Measurements from ENCODE around the gene ATP6V0D1. TPM values are rescaled to one million over a fixed set of nuclear protein-coding genes. Genes with fewer than 3 reads are reported as not detected.

Gene ATP6V0D1
- total RNA-seq, 3 donors from 2014 or later (not counting 1 experiment from before 2014, with no cell fraction given) = 76.0 to 84.9 (median 83.3) TPM

DNA sequence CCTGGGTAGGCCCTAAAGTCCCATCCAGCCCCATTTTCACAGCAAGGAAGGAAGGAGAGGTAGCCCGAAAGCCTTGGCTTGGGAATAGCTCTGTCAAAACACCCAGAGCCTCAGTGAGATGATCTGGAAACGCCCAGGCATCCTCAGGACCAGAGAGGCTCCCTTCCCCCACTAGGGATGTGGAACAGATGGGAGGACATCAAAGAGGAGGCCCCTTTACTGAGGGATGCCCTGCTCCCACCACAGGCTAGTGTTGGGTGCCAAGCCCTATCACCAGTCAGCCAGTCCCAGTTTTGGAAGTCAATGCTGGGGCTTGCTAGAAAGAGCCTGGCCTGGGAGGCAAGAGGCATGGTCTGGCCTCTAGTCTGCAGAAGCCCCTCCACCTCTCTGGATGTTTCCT, 92.4 kb downstream of the ATP6V0D1 start:
- peaks cover 0 to 15% of the 10 kb centered on the region in 2 donors for H3K4me1 Mint-ChIP-seq

GRCh38 chr16:67388191-67388590, 92.8 kb downstream of the ATP6V0D1 start:
- H3K4me3 Mint-ChIP-seq = no peak overlapping the region
- peaks cover 0 to 13% of the 10 kb centered on the region in 2 donors for H3K4me1 Mint-ChIP-seq
- H3K36me3 ChIP-seq (ENCODE audit: control insufficient read depth, insufficient read depth, low read length) = no peaks in the 10 kb centered on the region
- ATAC-seq (no peak), DNase-seq (no peak)
- intact Hi-C loops (cut with micrococcal nuclease) = no loop called here
- peaks cover 29% of the 10 kb centered on the region for H3K4me1 ChIP-seq (ENCODE audit: control insufficient read depth, insufficient read depth, low read length)
- H3K27ac Mint-ChIP-seq = no peak overlapping the region
- peaks cover 9 to 23% of the 10 kb centered on the region in 2 donors for H3K27me3 Mint-ChIP-seq (ENCODE audit: low read depth in 2 of 2)
- H3K9me3 ChIP-seq (ENCODE audit: control insufficient read depth, insufficient read depth, low read length) = no peaks in the 10 kb centered on the region
- no peak for TF ChIP-seq CTCF (IDR thresholded peaks at IDR 0.05)
- H3K36me3 Mint-ChIP-seq = no peaks in the 10 kb centered on the region
- H3K9me3 Mint-ChIP-seq = no peaks in the 10 kb centered on the region
- H3K27ac ChIP-seq (ENCODE audit: low read length) = no peak overlapping the region
- H3K4me3 ChIP-seq (ENCODE audit: low read length) = no peak overlapping the region
- 90% methylated on average over 8 of the region's 8 CpGs for WGBS (ENCODE audit: insufficient coverage)
- H3K27me3 ChIP-seq (ENCODE audit: control insufficient read depth, insufficient read depth, low read length) = peaks cover 6% of the 10 kb centered on the region

More for the DNA sequence above, 92.4 kb downstream of the ATP6V0D1 start:
- Histone ChIP-seq H3K4me1 (ENCODE audit: control insufficient read depth, insufficient read depth, low read length) (peaks cover 33% of the 10 kb centered on the region), H3K36me3 (ENCODE audit: control insufficient read depth, insufficient read depth, low read length) (no peaks in the 10 kb centered on the region), H3K27ac (ENCODE audit: low read length) (no peak overlapping the region), H3K4me3 (ENCODE audit: low read length) (no peak overlapping the region), H3K9me3 (ENCODE audit: control insufficient read depth, insufficient read depth, low read length) (no peaks in the 10 kb centered on the region), H3K27me3 (ENCODE audit: control insufficient read depth, insufficient read depth, low read length) (peaks cover 8% of the 10 kb centered on the region)
- no peak overlapping the region for H3K4me3 Mint-ChIP-seq
- H3K9me3 Mint-ChIP-seq = no peaks in the 10 kb centered on the region
- DNase-seq (no peak), ATAC-seq (no peak)
- intact Hi-C loops (cut with micrococcal nuclease) = no loop called here
- peaks cover 9 to 24% of the 10 kb centered on the region in 2 donors for H3K27me3 Mint-ChIP-seq (ENCODE audit: low read depth in 2 of 2)
- H3K36me3 Mint-ChIP-seq = no peaks in the 10 kb centered on the region
- H3K27ac Mint-ChIP-seq = no peak overlapping the region
- 86% methylated on average over 2 of the region's 2 CpGs for WGBS (ENCODE audit: insufficient coverage)
- TF ChIP-seq CTCF (IDR thresholded peaks at IDR 0.05) = no peak

Other genes with a start within 250 kb of the ATP6V0D1 start
- gene FHOD1, start 233.7 kb downstream of the ATP6V0D1 start, total RNA-seq = 10 to 100 TPM; 79.3 to 96.8 (median 89.2) TPM
- gene SLC9A5, start 232.2 kb downstream of the ATP6V0D1 start, total RNA-seq = 1 to 10 TPM; 1.2 to 2.6 (median 1.6) TPM
- 10 to 100 TPM in 1 of 3 donors, 1 to 10 TPM in 2; 6.8 to 14.7 (median 8.5) TPM for gene PLEKHG4, start 201.6 kb downstream of the ATP6V0D1 start, total RNA-seq
- gene KCTD19, start 154.4 kb downstream of the ATP6V0D1 start, total RNA-seq = not detected
- gene LRRC36, start 154.3 kb downstream of the ATP6V0D1 start, total RNA-seq = not detected
- 1 to 10 TPM in 2 of 3 donors, under 1 TPM in 1; 0.66 to 3.0 (median 1.4) TPM for gene TPPP3, start 87.7 kb downstream of the ATP6V0D1 start, total RNA-seq
- gene ZDHHC1, start 64.7 kb downstream of the ATP6V0D1 start, total RNA-seq = 1 to 10 TPM in 2 of 3 donors, under 1 TPM in 1; 0.88 to 2.5 (median 1.8) TPM
- not detected for gene HSD11B2, start 50.0 kb downstream of the ATP6V0D1 start, total RNA-seq
- under 1 TPM in 1 of 3 donors, not detected in 2; 0.50 TPM for gene AGRP, start 2.4 kb upstream of the ATP6V0D1 start, total RNA-seq
- gene RIPOR1, start 47.7 kb upstream of the ATP6V0D1 start, total RNA-seq = 100 to 1,000 TPM in 1 of 3 donors, 10 to 100 TPM in 2; 68.2 to 118 (median 74.8) TPM
- gene CTCF, start 81.4 kb upstream of the ATP6V0D1 start, total RNA-seq = 10 to 100 TPM; 61.4 to 76.7 (median 63.6) TPM
- gene CARMIL2, start 164.0 kb upstream of the ATP6V0D1 start, total RNA-seq = 10 to 100 TPM; 46.4 to 64.0 (median 61.5) TPM
- 10 to 100 TPM; 34.4 to 58.0 (median 43.2) TPM for gene ACD, start 179.1 kb upstream of the ATP6V0D1 start, total RNA-seq
- 1 to 10 TPM; 3.1 to 4.4 (median 3.3) TPM for gene PARD6A, start 179.8 kb upstream of the ATP6V0D1 start, total RNA-seq
- 1 to 10 TPM; 3.4 to 4.2 (median 3.7) TPM for gene ENKD1, start 185.6 kb upstream of the ATP6V0D1 start, total RNA-seq
- 1 to 10 TPM; 3.5 to 4.4 (median 3.6) TPM for gene C16orf86, start 185.7 kb upstream of the ATP6V0D1 start, total RNA-seq
- 10 to 100 TPM in 1 of 3 donors, 1 to 10 TPM in 2; 6.5 to 10.9 (median 8.3) TPM for gene GFOD2, start 238.2 kb upstream of the ATP6V0D1 start, total RNA-seq

Data from natural killer cell (primary cell).